Measurements from ENCODE around the gene TTC39B. TPM values are rescaled to one million over a fixed set of nuclear protein-coding genes. Genes with fewer than 3 reads are reported as not detected.

TTC39B gene
- total RNA-seq, 1 experiment from 2014 or later = 7.4 TPM

DNA sequence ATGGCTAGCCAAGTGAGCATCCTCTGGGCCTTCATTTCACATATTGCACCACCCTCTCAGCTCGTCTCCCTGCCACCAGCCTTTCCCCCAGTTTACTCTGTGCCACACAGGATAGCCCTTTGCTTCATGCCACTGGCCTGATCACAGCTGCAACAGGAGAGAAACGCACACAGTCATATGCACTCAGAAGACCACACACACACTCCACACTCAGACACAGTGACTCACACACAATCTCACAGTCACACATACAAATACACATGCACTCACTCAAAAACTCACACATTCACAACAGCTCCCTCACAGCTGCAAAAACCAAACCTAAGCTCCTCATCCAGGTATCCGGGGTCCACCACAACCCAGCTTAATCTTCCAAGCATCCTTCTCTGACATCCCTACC lies 38.7 kb downstream of the TTC39B start:
- Histone ChIP-seq H3K9ac (ENCODE audit: low read length) (no peak overlapping the region), H3K27me3 (ENCODE audit: insufficient read depth, low read length) (no peaks in the 10 kb centered on the region), H3K36me3 (ENCODE audit: control insufficient read depth in 1 of 2, insufficient read depth in 2 of 2, low read length in 2 of 2) (no peaks in the 10 kb centered on the region), H4K20me1 (ENCODE audit: insufficient read depth) (no peaks in the 10 kb centered on the region), H3K79me2 (ENCODE audit: insufficient read depth, low read length) (no peaks in the 10 kb centered on the region), H3K9me3 (ENCODE audit: control insufficient read depth in 1 of 2, insufficient read depth in 1 of 2, low read depth in 1 of 2, low read length in 2 of 2) (no peaks in the 10 kb centered on the region), H3K27ac (ENCODE audit: low read depth, low read length) (no peak overlapping the region), H3K4me3 (replicated peaks in 1 of 2; ENCODE audit: low read depth in 1 of 2, low read length in 2 of 2) (no peak overlapping the region), H2AFZ (ENCODE audit: low read depth, low read length, poor library complexity, severe bottlenecking) (no peak overlapping the region), H3K9me2 (ENCODE audit: insufficient read depth) (no peaks in the 10 kb centered on the region), H3K4me2 (ENCODE audit: low read length) (no peak overlapping the region), H3K4me1 (ENCODE audit: control insufficient read depth in 1 of 2, insufficient read depth in 2 of 2, low read length in 2 of 2) (no peaks in the 10 kb centered on the region)
- RAD21 ChIA-PET (ENCODE audit: low non-redundant PET in 1 of 2, low total read pairs in 2 of 2, uncharacterized antibody in 2 of 2, unreplicated experiment in 2 of 2) = no interaction called here
- no peak for ATAC-seq
- no peak for TF ChIP-seq ZNF274 (IDR thresholded peaks at IDR 0.05; ENCODE audit: low read depth, low read length)
- TF ChIP-seq SP1 (IDR thresholded peaks at IDR 0.05; ENCODE audit: low read depth) = no peak
- TF ChIP-seq, protein P1, sequence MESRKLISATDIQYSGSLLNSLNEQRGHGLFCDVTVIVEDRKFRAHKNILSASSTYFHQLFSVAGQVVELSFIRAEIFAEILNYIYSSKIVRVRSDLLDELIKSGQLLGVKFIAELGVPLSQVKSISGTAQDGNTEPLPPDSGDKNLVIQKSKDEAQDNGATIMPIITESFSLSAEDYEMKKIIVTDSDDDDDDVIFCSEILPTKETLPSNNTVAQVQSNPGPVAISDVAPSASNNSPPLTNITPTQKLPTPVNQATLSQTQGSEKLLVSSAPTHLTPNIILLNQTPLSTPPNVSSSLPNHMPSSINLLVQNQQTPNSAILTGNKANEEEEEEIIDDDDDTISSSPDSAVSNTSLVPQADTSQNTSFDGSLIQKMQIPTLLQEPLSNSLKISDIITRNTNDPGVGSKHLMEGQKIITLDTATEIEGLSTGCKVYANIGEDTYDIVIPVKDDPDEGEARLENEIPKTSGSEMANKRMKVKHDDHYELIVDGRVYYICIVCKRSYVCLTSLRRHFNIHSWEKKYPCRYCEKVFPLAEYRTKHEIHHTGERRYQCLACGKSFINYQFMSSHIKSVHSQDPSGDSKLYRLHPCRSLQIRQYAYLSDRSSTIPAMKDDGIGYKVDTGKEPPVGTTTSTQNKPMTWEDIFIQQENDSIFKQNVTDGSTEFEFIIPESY (IDR thresholded peaks at IDR 0.05; ENCODE audit: extremely low read depth, insufficient replicate concordance, low read length) = no peak
- no peak for TF ChIP-seq SIN3A (IDR thresholded peaks at IDR 0.05; ENCODE audit: low read depth)
- no peak for TF ChIP-seq EZH2phosphoT487 (IDR thresholded peaks at IDR 0.05; ENCODE audit: borderline replicate concordance)
- TF ChIP-seq CBX3 (IDR thresholded peaks at IDR 0.05; ENCODE audit: low read depth) = no peak
- no peak for TF ChIP-seq CTCF (IDR thresholded peaks at IDR 0.05 in 2 of 3, conservative IDR thresholded peaks at IDR 0.05 in 1 of 3; ENCODE audit: borderline replicate concordance in 1 of 3, insufficient read depth in 1 of 3, low read depth in 2 of 3, low read length in 2 of 3)
- TF ChIP-seq JUND (IDR thresholded peaks at IDR 0.05) = no peak
- no peak for TF ChIP-seq FOSL1 (IDR thresholded peaks at IDR 0.05; ENCODE audit: low read depth)
- TF ChIP-seq, protein P2, sequence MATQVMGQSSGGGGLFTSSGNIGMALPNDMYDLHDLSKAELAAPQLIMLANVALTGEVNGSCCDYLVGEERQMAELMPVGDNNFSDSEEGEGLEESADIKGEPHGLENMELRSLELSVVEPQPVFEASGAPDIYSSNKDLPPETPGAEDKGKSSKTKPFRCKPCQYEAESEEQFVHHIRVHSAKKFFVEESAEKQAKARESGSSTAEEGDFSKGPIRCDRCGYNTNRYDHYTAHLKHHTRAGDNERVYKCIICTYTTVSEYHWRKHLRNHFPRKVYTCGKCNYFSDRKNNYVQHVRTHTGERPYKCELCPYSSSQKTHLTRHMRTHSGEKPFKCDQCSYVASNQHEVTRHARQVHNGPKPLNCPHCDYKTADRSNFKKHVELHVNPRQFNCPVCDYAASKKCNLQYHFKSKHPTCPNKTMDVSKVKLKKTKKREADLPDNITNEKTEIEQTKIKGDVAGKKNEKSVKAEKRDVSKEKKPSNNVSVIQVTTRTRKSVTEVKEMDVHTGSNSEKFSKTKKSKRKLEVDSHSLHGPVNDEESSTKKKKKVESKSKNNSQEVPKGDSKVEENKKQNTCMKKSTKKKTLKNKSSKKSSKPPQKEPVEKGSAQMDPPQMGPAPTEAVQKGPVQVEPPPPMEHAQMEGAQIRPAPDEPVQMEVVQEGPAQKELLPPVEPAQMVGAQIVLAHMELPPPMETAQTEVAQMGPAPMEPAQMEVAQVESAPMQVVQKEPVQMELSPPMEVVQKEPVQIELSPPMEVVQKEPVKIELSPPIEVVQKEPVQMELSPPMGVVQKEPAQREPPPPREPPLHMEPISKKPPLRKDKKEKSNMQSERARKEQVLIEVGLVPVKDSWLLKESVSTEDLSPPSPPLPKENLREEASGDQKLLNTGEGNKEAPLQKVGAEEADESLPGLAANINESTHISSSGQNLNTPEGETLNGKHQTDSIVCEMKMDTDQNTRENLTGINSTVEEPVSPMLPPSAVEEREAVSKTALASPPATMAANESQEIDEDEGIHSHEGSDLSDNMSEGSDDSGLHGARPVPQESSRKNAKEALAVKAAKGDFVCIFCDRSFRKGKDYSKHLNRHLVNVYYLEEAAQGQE (IDR thresholded peaks at IDR 0.05; ENCODE audit: low read depth) = no peak
- no peak for TF ChIP-seq RAD21 (IDR thresholded peaks at IDR 0.05; ENCODE audit: low read depth)
- no peak for TF ChIP-seq YY1 (IDR thresholded peaks at IDR 0.05; ENCODE audit: extremely low read depth, insufficient replicate concordance, low read depth, low read length)
- TF ChIP-seq EGR1 (IDR thresholded peaks at IDR 0.05; ENCODE audit: low read depth) = no peak
- CTCF ChIA-PET = no interaction called here
- POLR2A ChIA-PET = no interaction called here
- no peak for DNase-seq (ENCODE audit: low read depth, low spot score)
- intact Hi-C loops (cut with micrococcal nuclease) = no loop called here
- no TSS peak for BruUV-seq (replicated peaks)
